Osteoblast (primary cell): ENCODE results near the gene RCC2. TPM values are rescaled to one million over a fixed set of nuclear protein-coding genes. Genes with fewer than 3 reads are reported as not detected.
A peak's percentile ranks its signal among the peaks of the same experiment; 100 is the strongest.
"Not testable (repeated sequence)": the region's sequence is repeated elsewhere in the genome, so short reads cannot be mapped to it uniquely, and the experiment has no call there.

Experiments
- DNase-seq: peaks from one replicate; pipeline ENCODE4 v3.0.0; 2011; ENCODE audit warnings: low spot score, mixed read lengths; ENCODE audit not compliant: insufficient read length; ENCODE audit errors: missing footprints
- H2AFZ ChIP-seq: 2 replicates; pipeline ENCODE4 v1.6.0; 2011; ENCODE audit warnings: mild to moderate bottlenecking, low read length
- H3K27ac ChIP-seq: 2 replicates; pipeline ENCODE4 v1.5.1; 2011; ENCODE audit warnings: mild to moderate bottlenecking, low read depth, low read length, moderate library complexity
- H3K27me3 ChIP-seq: 2 replicates; pipeline ENCODE4 v1.6.0; 2012; ENCODE audit warnings: mild to moderate bottlenecking, control low read depth, inconsistent platforms, low read length, moderate library complexity; ENCODE audit not compliant: insufficient read depth
- H3K36me3 ChIP-seq: 2 replicates; pipeline ENCODE4 v1.5.1; 2011; ENCODE audit warnings: mild to moderate bottlenecking, low read length, control low read depth, moderate library complexity; ENCODE audit not compliant: insufficient read depth
- H3K4me1 ChIP-seq: 2 replicates; pipeline ENCODE4 v1.5.1; 2011; ENCODE audit warnings: mild to moderate bottlenecking, low read length, control low read depth, moderate library complexity; ENCODE audit not compliant: insufficient read depth
- H3K4me2 ChIP-seq: 2 replicates; pipeline ENCODE4 v1.6.0; 2011; ENCODE audit warnings: mild to moderate bottlenecking, low read length; ENCODE audit not compliant: insufficient read depth
- H3K4me3 ChIP-seq: fragments of 200-600 bp; sonication (generic); 3 replicates; pipeline ENCODE4 v1.5.1; 2012; ENCODE audit warnings: mild to moderate bottlenecking, low read length, inconsistent platforms; ENCODE audit not compliant: insufficient read depth
- H3K79me2 ChIP-seq: 2 replicates; pipeline ENCODE4 v1.6.0; 2012; ENCODE audit warnings: mild to moderate bottlenecking, low read length, control low read depth, inconsistent platforms; ENCODE audit not compliant: insufficient read depth
- H3K9me3 ChIP-seq: 2 replicates; pipeline ENCODE4 v1.5.1; 2011; ENCODE audit warnings: low read depth, low read length, control low read depth
- H4K20me1 ChIP-seq: 2 replicates; pipeline ENCODE4 v1.6.0; 2012; ENCODE audit warnings: mild to moderate bottlenecking, low read length, control low read depth; ENCODE audit not compliant: insufficient read depth
- total RNA-seq: library from RNA; depleted of rRNA; stranded (reverse); fragments of >200 nt; gene quantifications from 2 replicates; pipeline ENCODE4 v1.2.3, GENCODE V29; 2012
- TF ChIP-seq, protein P1 (sequence below): IDR thresholded peaks from 2 replicates; pipeline ENCODE4 v1.5.1; 2011; ENCODE audit warnings: mild to moderate bottlenecking, low read depth, low read length, moderate library complexity; ENCODE audit errors: extremely low read depth

RCC2 gene
- total RNA-seq, 1 donor: 71.3 TPM

DNA sequence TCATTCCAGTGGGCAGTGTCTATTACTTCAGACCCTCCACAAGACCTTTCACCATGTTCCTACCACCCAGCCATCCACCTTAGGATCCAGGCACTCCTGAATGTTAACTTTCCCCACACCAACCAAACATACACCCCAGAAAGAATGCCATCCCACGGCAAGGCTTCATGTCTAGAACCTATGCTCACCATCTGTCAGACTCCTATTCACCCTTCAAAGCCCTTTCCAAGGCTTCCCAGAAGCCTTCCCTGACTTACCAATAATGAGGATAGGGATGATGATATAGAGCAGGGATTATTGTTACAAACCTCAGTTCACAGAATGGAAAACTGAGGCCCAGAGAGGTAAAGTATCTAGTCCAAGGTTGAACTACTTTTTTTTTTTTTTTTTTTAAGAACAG is 19.3 kb upstream of the RCC2 start:
- Histone ChIP-seq H3K27me3 (no peaks in the 10 kb centered on the region), H3K79me2 (no peaks in the 10 kb centered on the region), H3K4me1 (no peaks in the 10 kb centered on the region), H3K9me3 (no peaks in the 10 kb centered on the region), H4K20me1 (no peaks in the 10 kb centered on the region), H3K4me3 (no peak overlapping the region), H3K36me3 (no peaks in the 10 kb centered on the region), H3K4me2 (no peak overlapping the region), H3K27ac (no peak overlapping the region), H2AFZ (no peak overlapping the region)
- DNase-seq: peak; percentile 42
- TF ChIP-seq, protein P1, sequence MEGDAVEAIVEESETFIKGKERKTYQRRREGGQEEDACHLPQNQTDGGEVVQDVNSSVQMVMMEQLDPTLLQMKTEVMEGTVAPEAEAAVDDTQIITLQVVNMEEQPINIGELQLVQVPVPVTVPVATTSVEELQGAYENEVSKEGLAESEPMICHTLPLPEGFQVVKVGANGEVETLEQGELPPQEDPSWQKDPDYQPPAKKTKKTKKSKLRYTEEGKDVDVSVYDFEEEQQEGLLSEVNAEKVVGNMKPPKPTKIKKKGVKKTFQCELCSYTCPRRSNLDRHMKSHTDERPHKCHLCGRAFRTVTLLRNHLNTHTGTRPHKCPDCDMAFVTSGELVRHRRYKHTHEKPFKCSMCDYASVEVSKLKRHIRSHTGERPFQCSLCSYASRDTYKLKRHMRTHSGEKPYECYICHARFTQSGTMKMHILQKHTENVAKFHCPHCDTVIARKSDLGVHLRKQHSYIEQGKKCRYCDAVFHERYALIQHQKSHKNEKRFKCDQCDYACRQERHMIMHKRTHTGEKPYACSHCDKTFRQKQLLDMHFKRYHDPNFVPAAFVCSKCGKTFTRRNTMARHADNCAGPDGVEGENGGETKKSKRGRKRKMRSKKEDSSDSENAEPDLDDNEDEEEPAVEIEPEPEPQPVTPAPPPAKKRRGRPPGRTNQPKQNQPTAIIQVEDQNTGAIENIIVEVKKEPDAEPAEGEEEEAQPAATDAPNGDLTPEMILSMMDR: no peak

DNA sequence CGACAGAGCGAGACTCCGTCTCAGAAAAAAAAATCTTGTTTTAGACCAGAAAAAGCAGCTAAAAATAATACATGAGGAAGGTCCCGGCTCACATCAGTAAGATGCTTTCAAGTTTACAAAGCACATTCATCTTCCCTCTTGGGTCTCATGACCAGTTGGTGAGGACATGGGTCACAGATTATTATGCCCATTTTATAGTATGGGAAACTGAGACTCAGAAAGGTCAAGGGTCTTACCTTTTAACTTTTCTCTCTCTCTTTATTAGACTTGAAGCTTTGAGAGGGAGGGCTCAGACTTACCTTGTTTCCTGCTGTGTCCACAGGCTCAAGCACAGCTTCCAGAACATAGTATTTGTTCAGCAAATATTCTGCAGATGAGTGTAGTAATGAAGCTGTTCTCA is 13.2 kb upstream of the RCC2 start:
- H3K9me3 ChIP-seq: no peaks in the 10 kb centered on the region
- no peaks in the 10 kb centered on the region for H3K27me3 ChIP-seq
- H3K36me3 ChIP-seq: no peaks in the 10 kb centered on the region
- H2AFZ ChIP-seq: no peak overlapping the region
- no peak for DNase-seq
- H3K4me2 ChIP-seq: no peak overlapping the region
- H4K20me1 ChIP-seq: no peaks in the 10 kb centered on the region
- H3K4me3 ChIP-seq: no peak overlapping the region
- TF ChIP-seq, protein P1: no peak
- no peak overlapping the region for H3K27ac ChIP-seq
- no peaks in the 10 kb centered on the region for H3K4me1 ChIP-seq
- H3K79me2 ChIP-seq: no peaks in the 10 kb centered on the region

DNA sequence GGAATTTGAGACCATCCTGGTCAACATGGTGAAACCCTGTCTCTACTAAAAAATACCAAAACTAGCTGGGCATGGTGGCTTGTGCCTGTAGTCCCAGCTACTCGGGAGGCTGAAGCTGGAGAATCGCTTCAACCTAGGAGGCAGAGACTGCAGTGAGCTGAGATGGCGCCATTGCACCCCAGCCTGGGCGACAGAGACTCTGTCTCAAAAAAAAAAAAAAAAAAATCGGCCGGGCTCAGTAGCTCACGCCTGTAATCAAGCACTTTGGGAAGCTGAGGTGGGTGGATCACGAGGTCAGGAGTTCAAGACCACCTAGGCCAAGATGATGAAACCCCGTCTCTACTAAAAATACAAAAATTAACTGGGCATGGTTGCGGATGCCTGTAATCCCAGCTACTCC is 12.7 kb upstream of the RCC2 start:
- H3K4me2 ChIP-seq, H3K9me3 ChIP-seq, H3K27ac ChIP-seq, H3K4me1 ChIP-seq, H2AFZ ChIP-seq, H3K4me3 ChIP-seq, H3K36me3 ChIP-seq, H3K27me3 ChIP-seq, DNase-seq, H3K79me2 ChIP-seq, H4K20me1 ChIP-seq: not testable (repeated sequence)

DNA sequence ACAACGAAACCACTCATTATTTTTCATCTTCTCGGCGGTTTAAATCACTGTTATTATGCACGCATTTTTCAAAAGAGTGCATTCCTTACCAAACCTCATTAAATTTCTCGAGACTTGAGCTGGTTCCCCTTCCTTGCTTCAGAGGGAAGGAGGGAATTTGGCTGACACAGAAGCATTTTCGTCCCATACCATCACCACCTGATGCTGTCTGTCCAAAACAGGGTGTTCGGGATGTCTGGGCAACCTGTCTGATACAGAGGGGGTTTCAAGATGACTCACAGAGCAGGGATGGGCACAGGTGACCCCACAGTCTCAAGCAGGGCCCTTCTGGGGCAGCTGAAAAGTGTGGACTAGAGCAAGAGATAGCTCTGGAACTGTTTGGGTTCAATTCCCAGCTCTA is 12.3 kb upstream of the RCC2 start:
- no peaks in the 10 kb centered on the region for H4K20me1 ChIP-seq
- H3K79me2 ChIP-seq: no peaks in the 10 kb centered on the region
- H2AFZ ChIP-seq: peak overlapping the region; percentile 63
- H3K27ac ChIP-seq: no peak overlapping the region
- TF ChIP-seq, protein P1: no peak
- no peak for DNase-seq
- H3K4me1 ChIP-seq: no peaks in the 10 kb centered on the region
- no peak overlapping the region for H3K4me3 ChIP-seq
- no peaks in the 10 kb centered on the region for H3K36me3 ChIP-seq
- H3K27me3 ChIP-seq: no peaks in the 10 kb centered on the region
- H3K4me2 ChIP-seq: peak overlapping the region; percentile 54
- no peaks in the 10 kb centered on the region for H3K9me3 ChIP-seq
